Endothelial cell (in vitro differentiated cells): Measurements from ENCODE around the gene NHS. TPM values are rescaled to one million over a fixed set of nuclear protein-coding genes. Genes with fewer than 3 reads are reported as not detected.

Experiments
- DNase-seq: peaks from one replicate; pipeline ENCODE4 v3.0.0; 2021; ENCODE audit warnings: low spot score
- H3K27ac Mint-ChIP-seq: one replicate; pipeline ENCODE4 v1.8.0; 2021; ENCODE audit warnings: mixed read lengths, inconsistent platforms; ENCODE audit not compliant: unreplicated experiment
- H3K27me3 Mint-ChIP-seq: one replicate; pipeline ENCODE4 v1.8.0; 2021; ENCODE audit warnings: mild to moderate bottlenecking, moderate library complexity, mixed read lengths, inconsistent platforms; ENCODE audit not compliant: unreplicated experiment
- H3K36me3 Mint-ChIP-seq: one replicate; pipeline ENCODE4 v1.8.0; 2021; ENCODE audit warnings: mild to moderate bottlenecking, low read depth, mixed read lengths, inconsistent platforms; ENCODE audit not compliant: unreplicated experiment
- H3K4me1 Mint-ChIP-seq: one replicate; pipeline ENCODE4 v1.8.0; 2021; ENCODE audit warnings: mild to moderate bottlenecking, mixed read lengths, inconsistent platforms; ENCODE audit not compliant: unreplicated experiment
- H3K4me3 Mint-ChIP-seq: one replicate; pipeline ENCODE4 v1.8.0; 2021; ENCODE audit warnings: mild to moderate bottlenecking, mixed read lengths, inconsistent platforms; ENCODE audit not compliant: unreplicated experiment
- H3K9me3 Mint-ChIP-seq: one replicate; pipeline ENCODE4 v1.8.0; 2021; ENCODE audit warnings: mixed read lengths, inconsistent platforms; ENCODE audit not compliant: unreplicated experiment
- total RNA-seq: library from RNA; stranded (reverse); fragmentation: NEBNext Ultra II Directional; extraction: Animal tissue kit (Norgen Biotek cat#: 25700); gene quantifications from one replicate; pipeline ENCODE4 v1.2.1, GENCODE V29; 2021; ENCODE audit not compliant: unreplicated experiment
- TF ChIP-seq, protein P1 (sequence below): fragments of 200-600 bp; sonication (generic); IDR thresholded peaks from one replicate; pipeline ENCODE4 v1.5.0; 2021; ENCODE audit warnings: antibody characterized with exemption; ENCODE audit not compliant: unreplicated experiment

Gene NHS
- total RNA-seq, 1 donor from 2014 or later: 5.3 TPM

GRCh38 chrX:17488036-17488435, 113.0 kb downstream of the NHS start:
- Mint-ChIP-seq H3K27me3 (no peaks in the 10 kb centered on the region), H3K27ac (no peak overlapping the region), H3K9me3 (no peaks in the 10 kb centered on the region), H3K36me3 (no peaks in the 10 kb centered on the region), H3K4me3 (no peak overlapping the region), H3K4me1 (no peaks in the 10 kb centered on the region)
- DNase-seq: no peak
- TF ChIP-seq, protein P1, sequence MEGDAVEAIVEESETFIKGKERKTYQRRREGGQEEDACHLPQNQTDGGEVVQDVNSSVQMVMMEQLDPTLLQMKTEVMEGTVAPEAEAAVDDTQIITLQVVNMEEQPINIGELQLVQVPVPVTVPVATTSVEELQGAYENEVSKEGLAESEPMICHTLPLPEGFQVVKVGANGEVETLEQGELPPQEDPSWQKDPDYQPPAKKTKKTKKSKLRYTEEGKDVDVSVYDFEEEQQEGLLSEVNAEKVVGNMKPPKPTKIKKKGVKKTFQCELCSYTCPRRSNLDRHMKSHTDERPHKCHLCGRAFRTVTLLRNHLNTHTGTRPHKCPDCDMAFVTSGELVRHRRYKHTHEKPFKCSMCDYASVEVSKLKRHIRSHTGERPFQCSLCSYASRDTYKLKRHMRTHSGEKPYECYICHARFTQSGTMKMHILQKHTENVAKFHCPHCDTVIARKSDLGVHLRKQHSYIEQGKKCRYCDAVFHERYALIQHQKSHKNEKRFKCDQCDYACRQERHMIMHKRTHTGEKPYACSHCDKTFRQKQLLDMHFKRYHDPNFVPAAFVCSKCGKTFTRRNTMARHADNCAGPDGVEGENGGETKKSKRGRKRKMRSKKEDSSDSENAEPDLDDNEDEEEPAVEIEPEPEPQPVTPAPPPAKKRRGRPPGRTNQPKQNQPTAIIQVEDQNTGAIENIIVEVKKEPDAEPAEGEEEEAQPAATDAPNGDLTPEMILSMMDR: no peak

DNA sequence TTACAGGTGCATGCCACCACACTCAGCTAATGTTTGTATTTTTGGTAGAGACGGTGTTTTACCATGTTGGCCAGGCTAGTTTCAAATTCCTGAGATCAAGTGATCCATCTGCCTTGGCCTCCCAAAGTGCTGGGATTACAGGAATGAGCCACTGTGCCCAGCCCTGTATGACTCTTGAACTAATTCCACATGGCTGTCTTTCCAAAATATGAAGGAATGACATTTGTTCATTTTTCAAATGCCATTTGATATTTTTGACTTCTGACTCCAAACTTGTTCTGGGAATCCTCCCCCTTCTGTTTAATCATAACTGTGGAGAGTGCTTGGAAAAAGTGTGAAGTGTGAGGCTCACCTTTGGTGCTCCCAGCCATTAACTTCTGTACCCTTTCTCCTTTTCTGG, 119.2 kb downstream of the NHS start:
- no peaks in the 10 kb centered on the region for H3K36me3 Mint-ChIP-seq
- no peaks in the 10 kb centered on the region for H3K27me3 Mint-ChIP-seq
- H3K4me3 Mint-ChIP-seq: no peak overlapping the region
- H3K4me1 Mint-ChIP-seq: no peaks in the 10 kb centered on the region
- no peak for DNase-seq
- no peaks in the 10 kb centered on the region for H3K9me3 Mint-ChIP-seq
- no peak overlapping the region for H3K27ac Mint-ChIP-seq
- TF ChIP-seq, protein P1: no peak

DNA sequence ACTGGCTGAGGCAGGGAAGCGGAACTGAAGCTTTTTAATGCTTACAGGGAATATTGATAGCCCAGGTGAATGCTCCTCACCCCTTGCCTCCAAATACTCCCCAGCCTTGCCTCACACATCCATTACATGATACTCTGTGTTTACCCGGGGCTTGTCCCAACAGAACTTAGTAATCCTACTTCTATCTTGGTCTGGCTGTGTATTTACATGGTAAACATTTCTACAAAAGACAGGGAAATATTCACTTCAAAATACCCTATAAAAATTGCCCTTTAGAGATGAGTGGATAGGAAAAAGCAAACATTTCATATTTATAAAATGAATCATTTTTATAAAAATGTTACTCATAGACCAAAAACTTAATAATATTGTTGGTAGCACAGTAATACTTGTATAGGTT, 120.1 kb downstream of the NHS start:
- no peak for DNase-seq
- no peak overlapping the region for H3K27ac Mint-ChIP-seq

GRCh38 chrX:17496407-17496806, 121.4 kb downstream of the NHS start:
- Mint-ChIP-seq H3K36me3 (no peaks in the 10 kb centered on the region), H3K27ac (no peak overlapping the region), H3K4me1 (peaks cover 13% of the 10 kb centered on the region), H3K9me3 (no peaks in the 10 kb centered on the region), H3K4me3 (no peak overlapping the region), H3K27me3 (no peaks in the 10 kb centered on the region)
- no peak for DNase-seq
- TF ChIP-seq, protein P1: no peak

More for the DNA sequence above, 120.1 kb downstream of the NHS start:
- no peaks in the 10 kb centered on the region for H3K9me3 Mint-ChIP-seq
- H3K4me1 Mint-ChIP-seq: peaks cover 4% of the 10 kb centered on the region
- no peaks in the 10 kb centered on the region for H3K36me3 Mint-ChIP-seq
- H3K27me3 Mint-ChIP-seq: no peaks in the 10 kb centered on the region
- TF ChIP-seq, protein P1: no peak
- no peak overlapping the region for H3K4me3 Mint-ChIP-seq

DNA sequence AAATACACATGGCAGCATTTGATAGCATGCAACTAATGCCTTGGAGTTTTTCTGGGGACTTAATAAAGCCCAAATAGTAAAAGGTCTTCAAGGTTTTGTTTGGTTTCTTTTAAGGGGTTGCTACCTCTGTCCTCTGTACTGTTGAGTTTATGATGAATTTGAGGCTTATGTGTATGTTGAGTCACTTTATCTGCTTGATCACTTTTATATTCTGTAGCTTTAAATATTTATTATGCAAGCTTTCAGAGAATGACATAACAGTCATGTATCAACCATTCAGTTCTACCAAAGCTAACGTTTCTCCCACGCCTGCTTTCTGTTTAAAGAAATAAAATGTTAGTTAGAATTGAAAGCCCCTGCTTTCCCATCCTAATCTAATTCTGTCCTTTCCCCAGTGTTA, 122.2 kb downstream of the NHS start:
- Mint-ChIP-seq H3K36me3 (no peaks in the 10 kb centered on the region), H3K27me3 (no peaks in the 10 kb centered on the region), H3K4me3 (no peak overlapping the region), H3K4me1 (peaks cover 13% of the 10 kb centered on the region), H3K9me3 (no peaks in the 10 kb centered on the region), H3K27ac (no peak overlapping the region)
- TF ChIP-seq, protein P1: no peak
- DNase-seq: no peak
